Parathyroid adenoma (tissue), 2 donors: Measurements from ENCODE around the gene CDKN2AIPNL.

Experiments used
- H2AFZ ChIP-seq: fragments of 300-600 bp; sonication (generic); one replicate; pipeline ENCODE4 v1.7.0; 2017; ENCODE audit warnings: antibody characterized with exemption, mild to moderate bottlenecking
- H3K27ac ChIP-seq: fragments of 300-600 bp; sonication (generic); one replicate; pipeline ENCODE4 v1.7.0; 2017
- H3K27me3 ChIP-seq: fragments of 300-600 bp; sonication (generic); one replicate; pipeline ENCODE4 v1.7.0; 2017; ENCODE audit warnings: low read length; ENCODE audit not compliant: control insufficient read depth, insufficient read depth
- H3K36me3 ChIP-seq: fragments of 300-600 bp; sonication (generic); one replicate; pipeline ENCODE4 v1.7.0; 2017; ENCODE audit warnings: low read length; ENCODE audit not compliant: control insufficient read depth, insufficient read depth
- H3K4me1 ChIP-seq: fragments of 300-600 bp; sonication (generic); one replicate; pipeline ENCODE4 v1.7.0; 2017; ENCODE audit warnings: control low read depth
- H3K4me2 ChIP-seq: fragments of 300-600 bp; sonication (generic); one replicate; pipeline ENCODE4 v1.7.0; 2017; ENCODE audit warnings: low read length
- H3K4me3 ChIP-seq: fragments of 300-600 bp; sonication (generic); one replicate; pipeline ENCODE4 v1.7.0; 2017; ENCODE audit warnings: low read depth, low read length
- H3K79me2 ChIP-seq: fragments of 300-600 bp; sonication (generic); one replicate; pipeline ENCODE4 v1.7.0; 2017; ENCODE audit warnings: control low read depth
- H3K9ac ChIP-seq: fragments of 300-600 bp; sonication (generic); one replicate; pipeline ENCODE4 v1.7.0; 2017; ENCODE audit warnings: mild to moderate bottlenecking
- H3K9me3 ChIP-seq: fragments of 300-600 bp; sonication (generic); one replicate; pipeline ENCODE4 v1.7.0; 2017; ENCODE audit warnings: low read length; ENCODE audit not compliant: control insufficient read depth
- TF ChIP-seq, protein P1 (sequence below): fragments of 300-600 bp; sonication (generic); IDR thresholded peaks from one replicate; pipeline ENCODE4 v1.7.0; 2017; ENCODE audit warnings: antibody characterized with exemption, mild to moderate bottlenecking
- donor health status: primary hyperparathyroidism.

The CDKN2AIPNL gene

GRCh38 chr5:134403951-134404350, 7.7 kb downstream of the CDKN2AIPNL start:
- TF ChIP-seq, protein P1, sequence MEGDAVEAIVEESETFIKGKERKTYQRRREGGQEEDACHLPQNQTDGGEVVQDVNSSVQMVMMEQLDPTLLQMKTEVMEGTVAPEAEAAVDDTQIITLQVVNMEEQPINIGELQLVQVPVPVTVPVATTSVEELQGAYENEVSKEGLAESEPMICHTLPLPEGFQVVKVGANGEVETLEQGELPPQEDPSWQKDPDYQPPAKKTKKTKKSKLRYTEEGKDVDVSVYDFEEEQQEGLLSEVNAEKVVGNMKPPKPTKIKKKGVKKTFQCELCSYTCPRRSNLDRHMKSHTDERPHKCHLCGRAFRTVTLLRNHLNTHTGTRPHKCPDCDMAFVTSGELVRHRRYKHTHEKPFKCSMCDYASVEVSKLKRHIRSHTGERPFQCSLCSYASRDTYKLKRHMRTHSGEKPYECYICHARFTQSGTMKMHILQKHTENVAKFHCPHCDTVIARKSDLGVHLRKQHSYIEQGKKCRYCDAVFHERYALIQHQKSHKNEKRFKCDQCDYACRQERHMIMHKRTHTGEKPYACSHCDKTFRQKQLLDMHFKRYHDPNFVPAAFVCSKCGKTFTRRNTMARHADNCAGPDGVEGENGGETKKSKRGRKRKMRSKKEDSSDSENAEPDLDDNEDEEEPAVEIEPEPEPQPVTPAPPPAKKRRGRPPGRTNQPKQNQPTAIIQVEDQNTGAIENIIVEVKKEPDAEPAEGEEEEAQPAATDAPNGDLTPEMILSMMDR = no peak
- no peak overlapping the region for H3K27ac ChIP-seq
- H3K4me2 ChIP-seq = no peak overlapping the region
- H3K9ac ChIP-seq = no peak overlapping the region
- no peaks in the 10 kb centered on the region for H3K4me1 ChIP-seq
- H3K27me3 ChIP-seq = no peaks in the 10 kb centered on the region
- H2AFZ ChIP-seq = no peak overlapping the region
- H3K79me2 ChIP-seq = peaks cover 3% of the 10 kb centered on the region
- no peak overlapping the region for H3K4me3 ChIP-seq
- H3K36me3 ChIP-seq = no peaks in the 10 kb centered on the region
- H3K9me3 ChIP-seq = no peaks in the 10 kb centered on the region

DNA sequence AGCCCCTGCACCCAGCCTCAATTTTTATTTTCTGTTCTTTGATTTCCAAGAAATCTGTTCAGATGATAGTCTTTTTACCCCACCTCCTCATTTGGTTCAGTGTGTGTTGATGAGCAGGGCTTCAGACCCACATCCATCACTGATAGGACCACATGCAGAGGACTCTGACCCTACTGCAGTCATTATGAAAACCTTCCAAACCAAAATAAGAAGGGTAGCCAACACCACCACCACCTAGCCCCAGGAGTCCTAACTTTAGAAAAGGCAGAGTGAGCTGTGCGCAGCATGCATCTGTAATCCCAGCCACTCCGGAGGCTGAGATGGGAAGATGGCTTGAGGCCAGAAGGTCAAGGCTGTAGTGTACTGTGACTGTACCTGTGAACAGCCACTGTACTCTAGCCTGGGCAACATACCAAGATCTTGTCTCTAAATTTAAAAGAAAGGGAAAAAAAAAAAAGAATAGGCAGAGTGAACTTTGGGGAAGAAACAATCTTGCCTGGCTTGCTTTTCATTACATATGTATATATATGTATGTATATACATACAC, 13.0 kb downstream of the CDKN2AIPNL start:
- TF ChIP-seq, protein P1 = no peak
- Histone ChIP-seq H3K27me3 (no peaks in the 10 kb centered on the region), H3K9ac (no peak overlapping the region), H2AFZ (no peak overlapping the region), H3K36me3 (no peaks in the 10 kb centered on the region), H3K9me3 (no peaks in the 10 kb centered on the region), H3K4me3 (no peak overlapping the region), H3K4me1 (peaks cover 2% of the 10 kb centered on the region), H3K4me2 (no peak overlapping the region), H3K27ac (no peak overlapping the region), H3K79me2 (peaks cover 3% of the 10 kb centered on the region)

DNA sequence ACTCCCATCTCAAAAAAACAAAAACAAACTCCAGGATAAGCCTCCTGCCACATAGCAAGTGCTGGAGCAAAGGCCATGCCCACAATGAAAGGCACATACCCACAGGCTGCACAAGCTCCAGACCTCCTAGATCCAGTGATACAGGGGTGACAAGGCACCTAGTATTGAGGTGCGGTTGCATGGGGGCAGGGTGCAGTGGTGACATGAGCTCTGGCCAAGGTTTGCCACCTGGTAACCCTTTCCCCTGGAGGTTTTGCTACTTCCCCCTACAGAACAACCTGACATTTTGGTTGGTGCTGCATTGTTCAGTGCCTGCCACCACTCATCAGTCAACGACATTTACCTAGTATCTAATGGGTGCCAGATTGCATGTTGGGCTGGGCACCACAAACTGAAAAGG, 14.5 kb downstream of the CDKN2AIPNL start:
- H3K27ac ChIP-seq = no peak overlapping the region
- H3K4me2 ChIP-seq = no peak overlapping the region
- H3K9ac ChIP-seq = no peak overlapping the region
- no peak overlapping the region for H3K4me3 ChIP-seq
- H3K79me2 ChIP-seq = peaks cover 3% of the 10 kb centered on the region
- H3K27me3 ChIP-seq = no peaks in the 10 kb centered on the region
- no peak overlapping the region for H2AFZ ChIP-seq
- H3K9me3 ChIP-seq = no peaks in the 10 kb centered on the region
- TF ChIP-seq, protein P1 = no peak
- peaks cover 2% of the 10 kb centered on the region for H3K4me1 ChIP-seq
- H3K36me3 ChIP-seq = no peaks in the 10 kb centered on the region

- Histone ChIP-seq H3K36me3 (no peaks in the 10 kb centered on the region), H3K9me3 (no peaks in the 10 kb centered on the region), H3K27ac (no peak overlapping the region), H3K9ac (no peak overlapping the region), H2AFZ (no peak overlapping the region), H3K27me3 (no peaks in the 10 kb centered on the region), H3K79me2 (peaks cover 2% of the 10 kb centered on the region), H3K4me1 (peaks cover 2% of the 10 kb centered on the region), H3K4me3 (no peak overlapping the region), H3K4me2 (no peak overlapping the region)
- TF ChIP-seq, protein P1 = no peak
These were observed 15.4 kb downstream of the CDKN2AIPNL start for GRCh38 chr5:134396274-134396673.

- H3K27ac ChIP-seq = no peak overlapping the region
- H2AFZ ChIP-seq = no peak overlapping the region
- H3K4me2 ChIP-seq = no peak overlapping the region
- TF ChIP-seq, protein P1 = no peak
- H3K36me3 ChIP-seq = no peaks in the 10 kb centered on the region
- H3K79me2 ChIP-seq = no peaks in the 10 kb centered on the region
- H3K9me3 ChIP-seq = no peaks in the 10 kb centered on the region
- H3K4me1 ChIP-seq = peaks cover 2% of the 10 kb centered on the region
- H3K4me3 ChIP-seq = no peak overlapping the region
- H3K27me3 ChIP-seq = no peaks in the 10 kb centered on the region
- no peak overlapping the region for H3K9ac ChIP-seq
These were observed 16.7 kb downstream of the CDKN2AIPNL start for GRCh38 chr5:134394932-134395331.
